ENCODE data around the gene CNOT4. TPM values are rescaled to one million over a fixed set of nuclear protein-coding genes. Genes with fewer than 3 reads are reported as not detected.

CNOT4 gene
- total and polyA plus RNA-seq, 8 donors = 4.6 to 50.2 (median 10.9) TPM

DNA sequence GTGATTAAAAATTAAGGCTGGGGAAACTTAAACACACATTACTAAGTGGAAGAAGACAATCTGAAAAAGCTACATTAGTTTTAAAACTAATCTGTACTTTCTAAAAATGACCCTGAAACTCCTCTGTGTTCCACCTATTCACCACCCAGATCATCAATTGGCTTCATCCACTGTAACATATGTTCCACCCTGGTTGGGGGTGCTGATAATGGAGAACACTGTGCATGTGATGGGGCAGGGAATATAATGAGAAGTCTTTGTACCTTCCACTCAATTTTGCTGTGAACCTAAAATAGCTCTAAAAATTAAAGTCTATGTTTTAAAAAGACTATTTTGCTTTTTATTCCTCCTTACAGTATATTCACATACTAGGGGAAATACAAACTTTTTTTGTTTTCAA lies 132.7 kb downstream of the CNOT4 start:
- no peak for DNase-seq
- H3K27me3 ChIP-seq = no peaks in the 10 kb centered on the region
- intact Hi-C loops (cut with DNase I; ENCODE audit: low total_unique reads) = no loop called here
- H3K4me3 ChIP-seq = no peak overlapping the region
- H3K9me3 ChIP-seq = no peaks in the 10 kb centered on the region
- H3K27ac ChIP-seq = no peak overlapping the region
- H3K36me3 ChIP-seq = no peaks in the 10 kb centered on the region
- TF ChIP-seq, protein P1, sequence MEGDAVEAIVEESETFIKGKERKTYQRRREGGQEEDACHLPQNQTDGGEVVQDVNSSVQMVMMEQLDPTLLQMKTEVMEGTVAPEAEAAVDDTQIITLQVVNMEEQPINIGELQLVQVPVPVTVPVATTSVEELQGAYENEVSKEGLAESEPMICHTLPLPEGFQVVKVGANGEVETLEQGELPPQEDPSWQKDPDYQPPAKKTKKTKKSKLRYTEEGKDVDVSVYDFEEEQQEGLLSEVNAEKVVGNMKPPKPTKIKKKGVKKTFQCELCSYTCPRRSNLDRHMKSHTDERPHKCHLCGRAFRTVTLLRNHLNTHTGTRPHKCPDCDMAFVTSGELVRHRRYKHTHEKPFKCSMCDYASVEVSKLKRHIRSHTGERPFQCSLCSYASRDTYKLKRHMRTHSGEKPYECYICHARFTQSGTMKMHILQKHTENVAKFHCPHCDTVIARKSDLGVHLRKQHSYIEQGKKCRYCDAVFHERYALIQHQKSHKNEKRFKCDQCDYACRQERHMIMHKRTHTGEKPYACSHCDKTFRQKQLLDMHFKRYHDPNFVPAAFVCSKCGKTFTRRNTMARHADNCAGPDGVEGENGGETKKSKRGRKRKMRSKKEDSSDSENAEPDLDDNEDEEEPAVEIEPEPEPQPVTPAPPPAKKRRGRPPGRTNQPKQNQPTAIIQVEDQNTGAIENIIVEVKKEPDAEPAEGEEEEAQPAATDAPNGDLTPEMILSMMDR (IDR thresholded peaks at IDR 0.05) = no peak
- no peak for TF ChIP-seq POLR2A (IDR thresholded peaks at IDR 0.05)
- TF ChIP-seq EP300 (IDR thresholded peaks at IDR 0.05) = no peak
- TF ChIP-seq POLR2AphosphoS5 (IDR thresholded peaks at IDR 0.05) = no peak
- no peaks in the 10 kb centered on the region for H3K4me1 ChIP-seq

DNA sequence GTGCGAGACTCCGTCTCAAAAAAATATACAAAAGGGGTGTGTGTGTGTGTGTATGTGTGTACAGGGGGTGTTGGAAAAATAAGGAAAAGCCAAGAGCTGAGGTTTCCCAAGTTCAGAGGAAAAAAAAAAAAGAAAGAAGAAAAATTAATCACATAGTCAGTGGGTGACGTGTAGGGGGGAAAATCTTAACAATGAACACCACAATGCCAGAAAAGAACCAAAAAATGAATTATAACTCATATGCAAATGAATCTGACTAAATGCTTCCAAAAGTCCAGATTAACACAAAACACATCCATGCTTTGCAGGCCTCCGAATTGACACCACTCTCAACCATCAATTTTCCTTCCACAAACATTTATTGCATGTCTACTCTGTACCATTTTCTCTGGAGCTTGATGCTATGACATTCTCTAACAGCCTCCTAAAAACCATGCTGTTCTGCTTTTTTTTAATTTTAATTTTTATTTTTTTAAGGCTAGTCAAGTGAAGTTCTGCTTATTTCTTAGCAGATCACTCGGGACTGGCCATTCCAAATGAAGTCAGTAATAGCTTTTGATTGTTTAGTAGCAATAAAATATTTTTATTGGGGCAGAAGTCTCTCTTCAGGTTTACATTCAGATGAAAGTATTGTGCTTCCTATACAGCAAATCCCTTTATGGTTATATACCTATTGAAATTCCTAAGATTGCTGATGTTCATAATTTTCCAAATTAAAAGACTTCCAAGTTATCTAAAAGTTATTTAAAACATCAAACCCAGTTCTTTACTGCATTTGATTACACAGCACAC lies 133.8 kb downstream of the CNOT4 start:
- no peaks in the 10 kb centered on the region for H3K4me1 ChIP-seq
- no peak for TF ChIP-seq EP300 (IDR thresholded peaks at IDR 0.05)
- TF ChIP-seq, protein P1 (IDR thresholded peaks at IDR 0.05) = no peak
- no peak for TF ChIP-seq POLR2AphosphoS5 (IDR thresholded peaks at IDR 0.05)
- TF ChIP-seq POLR2A (IDR thresholded peaks at IDR 0.05) = no peak
- 93 to 96% (median 93%) methylated on average over 5 of the region's 5 CpGs for WGBS, 5 donors
- no peaks in the 10 kb centered on the region for H3K9me3 ChIP-seq
- intact Hi-C loops (cut with DNase I; ENCODE audit: low total_unique reads) = no loop called here
- H3K27ac ChIP-seq = no peak overlapping the region
- no peaks in the 10 kb centered on the region for H3K36me3 ChIP-seq
- H3K4me3 ChIP-seq = no peak overlapping the region
- H3K27me3 ChIP-seq = no peaks in the 10 kb centered on the region
- DNase-seq = no peak

DNA sequence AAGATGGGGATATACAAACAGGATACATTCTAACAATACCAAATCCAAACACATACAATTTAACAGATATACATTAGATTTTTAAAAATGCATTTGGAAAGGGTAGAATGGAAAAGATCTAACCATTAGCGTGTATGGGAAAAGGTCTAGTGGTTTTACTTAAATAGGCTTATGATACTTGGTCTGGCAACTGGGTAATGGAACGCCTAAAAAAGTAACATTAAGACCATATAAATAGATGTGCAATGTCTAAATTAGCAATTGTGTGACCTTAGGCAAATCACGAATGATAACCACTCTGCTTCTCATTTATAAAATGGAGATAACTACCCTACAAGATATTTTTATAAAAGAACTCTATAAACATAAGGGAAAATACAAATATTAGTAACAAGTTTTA lies 135.2 kb downstream of the CNOT4 start:
- 85 to 94% (median 90%) methylated on average over 3 of the region's 3 CpGs for WGBS, 5 donors
- no peak overlapping the region for H3K27ac ChIP-seq
- H3K27me3 ChIP-seq = no peaks in the 10 kb centered on the region
- DNase-seq = no peak
- H3K4me1 ChIP-seq = peaks cover 0 to 5% (median 0%) of the 10 kb centered on the region in 4 donors
- no peaks in the 10 kb centered on the region for H3K9me3 ChIP-seq
- intact Hi-C loops (cut with DNase I; ENCODE audit: low total_unique reads) = no loop called here
- no peak overlapping the region for H3K4me3 ChIP-seq
- TF ChIP-seq POLR2AphosphoS5 (IDR thresholded peaks at IDR 0.05) (no peak), POLR2A (IDR thresholded peaks at IDR 0.05) (no peak), EP300 (IDR thresholded peaks at IDR 0.05) (no peak)
- TF ChIP-seq, protein P1 (IDR thresholded peaks at IDR 0.05) = no peak
- no peaks in the 10 kb centered on the region for H3K36me3 ChIP-seq

DNA sequence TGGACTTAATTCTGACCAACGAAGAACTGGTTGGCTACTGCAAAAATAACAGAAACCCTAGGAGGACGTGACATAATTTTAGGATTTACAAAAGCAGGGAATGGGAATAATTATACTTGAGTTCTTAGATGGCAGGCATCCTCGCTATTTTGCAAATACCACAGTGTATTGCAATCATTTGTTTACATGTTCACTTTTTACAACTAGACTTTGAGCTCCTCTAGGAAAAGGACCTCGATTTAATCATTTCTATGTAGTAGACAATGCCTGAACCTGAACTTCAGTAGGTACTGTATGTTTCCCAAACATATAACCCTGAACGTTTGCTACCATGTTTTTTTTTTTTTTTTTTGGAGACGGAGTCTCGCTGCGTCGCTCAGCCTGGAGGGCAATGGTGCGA lies 137.7 kb downstream of the CNOT4 start:
- no peak for DNase-seq
- Histone ChIP-seq H3K27ac (no peak overlapping the region), H3K9me3 (no peaks in the 10 kb centered on the region), H3K36me3 (no peaks in the 10 kb centered on the region), H3K4me3 (no peak overlapping the region), H3K4me1 (peaks cover 0 to 5% (median 0%) of the 10 kb centered on the region in 4 donors), H3K27me3 (no peaks in the 10 kb centered on the region)
- intact Hi-C loops (cut with DNase I; ENCODE audit: low total_unique reads) = no loop called here
- WGBS, 5 donors = 91 to 95% (median 92%) methylated on average over 10 of the region's 10 CpGs
- TF ChIP-seq, protein P1 (IDR thresholded peaks at IDR 0.05) = no peak
- TF ChIP-seq POLR2A (IDR thresholded peaks at IDR 0.05) (no peak), POLR2AphosphoS5 (IDR thresholded peaks at IDR 0.05) (no peak), EP300 (IDR thresholded peaks at IDR 0.05) (no peak)

Measured in stomach (tissue), 9 donors.